HepG2 (cell line): ENCODE data around the gene DLX4. TPM values are rescaled to one million over a fixed set of nuclear protein-coding genes. Genes with fewer than 3 reads are reported as not detected.

Source experiments
- ATAC-seq: fragments of 200-7000 bp; cut with Tn5 transposase; 3 replicates; pipeline ENCODE4 v1.9.1; 2020; ENCODE audit warnings: mild to moderate bottlenecking, moderate library complexity
- BruUV-seq: library from RNA; stranded (reverse); fragments of 400-500 nt; replicated peaks from 2 replicates; lab custom pipeline; 2021; lab: Mats Ljungman, UMichigan
- CTCF ChIA-PET: fragments of 300-600 bp; formaldehyde crosslinking; extraction: SDS; loops from one replicate; lab custom pipeline; 2021; ENCODE audit warnings: low total read pairs, inconsistent platforms, low intra/inter-chr PET ratio; lab: Yijun Ruan, JAX
- POLR2A ChIA-PET: fragments of 350-600 bp; sonication (Branson Sonifier 250); formaldehyde crosslinking; loops from one replicate; lab custom pipeline; 2020; ENCODE audit warnings: antibody characterized with exemption, inconsistent platforms; lab: Yijun Ruan, JAX
- DNase-seq: peaks from one replicate; pipeline ENCODE4 v3.0.0-alpha.2; 2015; ENCODE audit warnings: low spot score
- FAIRE-seq: peaks from 3 replicates; lab custom pipeline; 2011; peaks lifted over from hg19 to GRCh38; lab: Jason Lieb, UNC
- H2AFZ ChIP-seq: one replicate; pipeline ENCODE4 v1.6.1; 2011; ENCODE audit warnings: low read length, inconsistent platforms
- H3K27ac ChIP-seq: fragments of 300-600 bp; 3 replicates; pipeline ENCODE4 v1.8.0; 2011; ENCODE audit warnings: mixed run types, mild to moderate bottlenecking, mixed read lengths, low read length, inconsistent platforms; ENCODE audit not compliant: insufficient read depth; ENCODE audit errors: extremely low read length
- H3K27me3 ChIP-seq, 2 experiments: fragments of 200-600 bp in 1 of 2; 2 replicates in 1 of 2; 3 replicates in 1 of 2; pipeline versions ENCODE4 v1.6.0 to v1.8.0; 2011; ENCODE audit warnings: low read length in 2 of 2, mild to moderate bottlenecking in 2 of 2, moderate library complexity in 2 of 2, inconsistent platforms in 1 of 2; ENCODE audit not compliant: insufficient read depth in 2 of 2, control insufficient read depth in 1 of 2
- H3K36me3 ChIP-seq, 2 experiments: fragments of 200-600 bp in 1 of 2; replicated peaks in 1 of 2; 2 replicates in 1 of 2; 3 replicates in 1 of 2; pipeline versions ENCODE4 v1.5.1 to v1.8.0; 2011; ENCODE audit warnings: low read length in 2 of 2, inconsistent platforms in 1 of 2; ENCODE audit not compliant: insufficient read depth in 2 of 2, control insufficient read depth in 1 of 2
- H3K4me1 ChIP-seq: 2 replicates; pipeline ENCODE4 v1.5.1; 2012; ENCODE audit warnings: low read length, inconsistent platforms; ENCODE audit not compliant: insufficient read depth
- H3K4me2 ChIP-seq: 2 replicates; pipeline ENCODE4 v1.6.0; 2011; ENCODE audit warnings: low read depth, low read length, inconsistent platforms
- H3K4me3 ChIP-seq, 3 experiments: fragments of 200-600 bp in 1 of 3; sonication (generic), shearing (Covaris generic) in 1 of 3; replicated peaks in 1 of 3; 2 replicates each; pipeline ENCODE4 v1.5.1; 2011 to 2016; ENCODE audit warnings: low read length in 3 of 3, inconsistent platforms in 2 of 3, low read depth in 2 of 3, mild to moderate bottlenecking in 2 of 3, control low read depth in 1 of 3, mixed read lengths in 1 of 3; ENCODE audit not compliant: insufficient read depth in 1 of 3
- H3K79me2 ChIP-seq: one replicate; pipeline ENCODE4 v1.6.1; 2011; ENCODE audit warnings: low read length, inconsistent platforms; ENCODE audit not compliant: insufficient read depth
- H3K9ac ChIP-seq: 2 replicates; pipeline ENCODE4 v1.6.0; 2011; ENCODE audit warnings: mild to moderate bottlenecking, low read depth, low read length, inconsistent platforms; ENCODE audit not compliant: insufficient read depth
- H3K9me3 ChIP-seq: 2 replicates; pipeline ENCODE4 v1.5.1; 2012; ENCODE audit warnings: mild to moderate bottlenecking, low read length
- H4K20me1 ChIP-seq: 2 replicates; pipeline ENCODE4 v1.6.0; 2011; ENCODE audit warnings: inconsistent platforms, mild to moderate bottlenecking, low read length, moderate library complexity; ENCODE audit not compliant: insufficient read depth
- AGO2 ChIP-seq: fragments of 200-400 bp; formaldehyde crosslinking; optimal IDR thresholded peaks from 2 replicates; pipeline ENCODE3; 2017; ENCODE audit warnings: mild to moderate bottlenecking, low read depth, low read length, moderate library complexity
- BHLHE40 ChIP-seq: IDR thresholded peaks from 2 replicates; pipeline ENCODE4 v1.6.1; 2011; ENCODE audit warnings: low read length, improper control_type of control experiment
- FOSL2 ChIP-seq: sonication (generic); formaldehyde crosslinking; IDR thresholded peaks from 2 replicates; pipeline ENCODE4 v1.4.0; 2020; ENCODE audit warnings: missing genetic modification reagents
- GATAD2A ChIP-seq: IDR thresholded peaks from 2 replicates; pipeline ENCODE4 v1.6.1; 2016
- GPN1 ChIP-seq: sonication (generic); formaldehyde crosslinking; IDR thresholded peaks from 2 replicates; pipeline ENCODE4 v1.5.1; 2020; ENCODE audit warnings: missing genetic modification reagents, borderline replicate concordance
- HNF1B ChIP-seq: sonication (generic); formaldehyde crosslinking; IDR thresholded peaks from 2 replicates; pipeline ENCODE4 v1.5.1; 2020; ENCODE audit warnings: mild to moderate bottlenecking, moderate library complexity, missing genetic modification reagents
- HNF4G ChIP-seq, 2 experiments: sonication (generic) in 1 of 2; formaldehyde crosslinking in 1 of 2; IDR thresholded peaks; 2 replicates each; pipeline versions ENCODE4 v1.4.0 to v1.6.1; 2011 to 2020; ENCODE audit warnings: borderline replicate concordance in 2 of 2, low read depth in 2 of 2, mild to moderate bottlenecking in 2 of 2, low read length in 1 of 2, missing genetic modification reagents in 1 of 2, moderate library complexity in 1 of 2
- IKZF4 ChIP-seq: sonication (generic); formaldehyde crosslinking; IDR thresholded peaks from 2 replicates; pipeline ENCODE4 v1.5.1; 2020; ENCODE audit warnings: borderline replicate concordance, mild to moderate bottlenecking, low read depth, missing genetic modification reagents; ENCODE audit errors: not compliant biosample characterization
- JARID2 ChIP-seq: sonication (generic); formaldehyde crosslinking; IDR thresholded peaks from 2 replicates; pipeline ENCODE4 v1.8.1; 2023; ENCODE audit warnings: missing genetic modification reagents, inconsistent platforms; ENCODE audit not compliant: insufficient replicate concordance
- JUNB ChIP-seq: sonication (generic); formaldehyde crosslinking; IDR thresholded peaks from 2 replicates; pipeline ENCODE4 v1.8.0; 2022; ENCODE audit warnings: missing genetic modification reagents, mild to moderate bottlenecking, borderline replicate concordance
- KAT2B ChIP-seq: fragments of 150-350 bp; IDR thresholded peaks from 2 replicates; pipeline ENCODE4 v1.6.1; 2014; ENCODE audit warnings: low read depth, low read length, borderline replicate concordance
- RARA ChIP-seq: IDR thresholded peaks from 2 replicates; pipeline ENCODE4 v1.6.1; 2016; ENCODE audit warnings: missing genetic modification reagents, missing compliant biosample characterization
- SMAD9 ChIP-seq: sonication (generic); formaldehyde crosslinking; IDR thresholded peaks from 2 replicates; pipeline ENCODE4 v1.5.1; 2020; ENCODE audit warnings: mild to moderate bottlenecking, missing genetic modification reagents
- SSRP1 ChIP-seq: IDR thresholded peaks from 2 replicates; pipeline ENCODE4 v1.6.1; 2016; ENCODE audit warnings: control low read depth
- ZBTB14 ChIP-seq: sonication (generic); formaldehyde crosslinking; IDR thresholded peaks from 2 replicates; pipeline ENCODE4 v1.4.0; 2020; ENCODE audit warnings: missing genetic modification reagents
- ZNF260 ChIP-seq: sonication (generic); formaldehyde crosslinking; IDR thresholded peaks from 2 replicates; pipeline ENCODE4 v1.4.0; 2020; ENCODE audit warnings: missing genetic modification reagents, low read depth, mild to moderate bottlenecking, borderline replicate concordance
- ZNF350 ChIP-seq: sonication (generic); formaldehyde crosslinking; IDR thresholded peaks from 2 replicates; pipeline ENCODE4 v1.4.0; 2020; ENCODE audit warnings: mild to moderate bottlenecking, low read depth, missing genetic modification reagents, borderline replicate concordance
- ZNF766 ChIP-seq: sonication (generic); formaldehyde crosslinking; IDR thresholded peaks from 2 replicates; pipeline ENCODE4 v1.5.0; 2020; ENCODE audit warnings: missing genetic modification reagents, borderline replicate concordance
- ZNF816 ChIP-seq: sonication (generic); formaldehyde crosslinking; IDR thresholded peaks from 2 replicates; pipeline ENCODE4 v1.8.0; 2022; ENCODE audit warnings: missing genetic modification reagents, mild to moderate bottlenecking, borderline replicate concordance
- WGBS: methylation state at CpG from one replicate; pipeline ENCODE4 v1.1.6; 2017; ENCODE audit warnings: low lambda C conversion rate; 5-methylcytosine and 5-hydroxymethylcytosine counted together
- in situ Hi-C: cut with HindIII; loops from 2 replicates; pipeline ENCODE4 v1.10.0; 2017; ENCODE audit warnings: low pct_unique_long_range_greater_than_20kb; ENCODE audit not compliant: extremely low pct_ligation_motif_present
- intact Hi-C: fragments of 100-400 bp; cut with micrococcal nuclease; formaldehyde crosslinking; loops from one replicate; pipeline ENCODE4 v1.10.0; 2022; ENCODE audit not compliant: unreplicated experiment
- polyA plus RNA-seq, 8 experiments: library from polyadenylated mRNA; depleted of rRNA in 3 of 8; stranded (reverse) in 7 of 8; unstranded in 1 of 8; fragments of >200 nt; fragmentation: Illumina TruSeq in 4 of 8; extraction: Trizol in 4 of 8; gene quantifications; 2 replicates each; pipeline versions ENCODE4 v1.2.1 to v1.2.3, GENCODE V29; 2011 to 2016; ENCODE audit warnings: low read depth in 4 of 8, missing spikeins in 1 of 8, mixed read lengths in 1 of 8; ENCODE audit not compliant: insufficient read depth in 1 of 8
- total RNA-seq, 5 experiments: library from RNA; depleted of rRNA; stranded (reverse); fragments of >200 nt; fragmentation: Illumina TruSeq; extraction: Trizol; gene quantifications; 2 replicates each; pipeline ENCODE4 v1.2.3, GENCODE V29; 2016; ENCODE audit warnings: low read depth in 1 of 5
- TF ChIP-seq, protein P1 (sequence below): sonication (generic); formaldehyde crosslinking; IDR thresholded peaks from 2 replicates; pipeline ENCODE4 v1.5.1; 2020; ENCODE audit warnings: mild to moderate bottlenecking, missing genetic modification reagents, borderline replicate concordance

DLX4 gene
- total and polyA plus RNA-seq, 2 of the 13 experiments (the other 11 are each of a cell fraction or from before 2014, with no cell fraction given), result 0.55 to 2.3 TPM

DNA sequence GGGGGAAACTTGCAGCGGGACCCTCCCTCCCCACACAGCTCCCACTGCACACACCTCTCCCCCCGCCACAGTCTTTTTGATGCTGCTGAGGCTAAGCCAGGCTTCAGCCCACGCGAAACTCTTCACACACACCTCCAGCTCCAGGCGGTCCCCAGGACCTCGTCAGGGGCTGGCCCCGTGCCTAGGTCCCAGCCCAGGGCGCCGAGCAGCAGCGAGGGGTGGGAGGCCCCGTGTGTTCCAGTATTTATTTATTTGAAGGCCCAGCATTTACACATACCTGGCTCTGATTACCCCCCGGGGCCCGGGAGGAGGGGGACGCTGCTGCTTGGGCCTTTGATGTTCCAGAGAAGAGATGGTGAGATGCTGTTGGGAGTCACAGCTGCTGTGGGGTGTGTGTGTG lies 44.9 kb upstream of the DLX4 start:
- no peak for FAIRE-seq
- CTCF ChIA-PET, result no interaction called here
- in situ Hi-C loops, result no loop called here

More for the DNA sequence above, 44.9 kb upstream of the DLX4 start:
- H3K27me3 ChIP-seq, result peaks cover 6 to 48% of the 10 kb centered on the region in 2 experiments; a peak in 3 of 5 replicates
- no peaks in the 10 kb centered on the region for H3K9me3 ChIP-seq
- POLR2A ChIA-PET, result no interaction called here
- WGBS, result 5% methylated on average over 13 of the region's 14 CpGs
- H3K4me2 ChIP-seq, result no peak overlapping the region
- no peak overlapping the region for H2AFZ ChIP-seq
- no peak overlapping the region for H3K4me3 ChIP-seq
- ATAC-seq, result no peak
- H3K79me2 ChIP-seq, result no peaks in the 10 kb centered on the region
- no peak for DNase-seq
- intact Hi-C loops, result no loop called here
- no peak overlapping the region for H3K27ac ChIP-seq
- no TSS peak for BruUV-seq
- no peaks in the 10 kb centered on the region for H4K20me1 ChIP-seq
- H3K4me1 ChIP-seq, result peaks cover 33% of the 10 kb centered on the region
- TF ChIP-seq AGO2 (no peak), JUNB (no peak), KAT2B (no peak), HNF4G (IDR thresholded peaks at IDR 0.05; ENCODE audit: borderline replicate concordance, low read depth, low read length) (no peak), HNF4G (CRISPR knock-in tag; IDR thresholded peaks at IDR 0.05; ENCODE audit: borderline replicate concordance, low read depth) (no peak), ZNF766 (CRISPR knock-in tag) (no peak), HNF1B (CRISPR knock-in tag) (no peak), FOSL2 (CRISPR knock-in tag) (no peak), SSRP1 (CRISPR knock-in tag) (no peak), ZNF350 (CRISPR knock-in tag) (no peak), SMAD9 (no peak), ZBTB14 (no peak), RARA (CRISPR knock-in tag) (no peak), IKZF4 (CRISPR knock-in tag) (no peak), GPN1 (CRISPR knock-in tag) (no peak), GATAD2A (CRISPR knock-in tag) (no peak), ZNF260 (no peak), BHLHE40 (no peak), JARID2 (CRISPR knock-in tag) (no peak), ZNF816 (no peak)
- TF ChIP-seq, protein P1, sequence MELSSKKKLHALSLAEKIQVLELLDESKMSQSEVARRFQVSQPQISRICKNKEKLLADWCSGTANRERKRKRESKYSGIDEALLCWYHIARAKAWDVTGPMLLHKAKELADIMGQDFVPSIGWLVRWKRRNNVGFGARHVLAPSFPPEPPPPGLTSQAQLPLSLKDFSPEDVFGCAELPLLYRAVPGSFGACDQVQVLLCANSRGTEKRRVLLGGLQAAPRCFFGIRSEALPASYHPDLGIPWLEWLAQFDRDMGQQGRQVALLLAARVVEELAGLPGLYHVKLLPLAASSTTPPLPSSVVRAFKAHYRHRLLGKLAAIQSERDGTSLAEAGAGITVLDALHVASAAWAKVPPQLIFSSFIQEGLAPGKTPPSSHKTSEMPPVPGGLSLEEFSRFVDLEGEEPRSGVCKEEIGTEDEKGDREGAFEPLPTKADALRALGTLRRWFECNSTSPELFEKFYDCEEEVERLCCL, result no peak
- H3K36me3 ChIP-seq, result no peaks in the 10 kb centered on the region
- no peak overlapping the region for H3K9ac ChIP-seq
